HEK293 (cell line): ENCODE measurements around the gene RBFOX2.

Experiments
- KLF1 ChIP-seq: fragments of 450-650 bp; formaldehyde crosslinking; IDR thresholded peaks from 2 replicates; pipeline ENCODE4 v1.5.1; 2016; ENCODE audit warnings: missing biosample characterization, missing genetic modification characterization
- RBAK ChIP-seq: fragments of 450-650 bp; formaldehyde crosslinking; IDR thresholded peaks from 2 replicates; pipeline ENCODE4 v1.5.1; 2016; ENCODE audit warnings: missing biosample characterization, missing genetic modification characterization
- TCF7L2 ChIP-seq: IDR thresholded peaks from 2 replicates; pipeline ENCODE4 v1.6.1; 2011; ENCODE audit warnings: low read depth, mild to moderate bottlenecking, inconsistent platforms, low read length, moderate library complexity, borderline replicate concordance
- ZBTB20 ChIP-seq: fragments of 450-650 bp; formaldehyde crosslinking; IDR thresholded peaks from 2 replicates; pipeline ENCODE4 v1.5.1; 2016; ENCODE audit warnings: missing biosample characterization, missing genetic modification characterization
- TF ChIP-seq, protein P1 (sequence below): fragments of 450-650 bp; formaldehyde crosslinking; IDR thresholded peaks from 2 replicates; pipeline ENCODE4 v1.5.1; 2016; ENCODE audit warnings: missing biosample characterization, missing genetic modification characterization
- TF ChIP-seq, protein P2 (sequence below): fragments of 450-650 bp; formaldehyde crosslinking; IDR thresholded peaks from 2 replicates; pipeline ENCODE4 v1.5.1; 2017; ENCODE audit warnings: missing biosample characterization, missing genetic modification characterization

- TF ChIP-seq TCF7L2 (no peak), KLF1 (tag by site-specific recombination) (no peak), RBAK (tag by site-specific recombination) (no peak), ZBTB20 (tag by site-specific recombination) (no peak)
- TF ChIP-seq, protein P1, sequence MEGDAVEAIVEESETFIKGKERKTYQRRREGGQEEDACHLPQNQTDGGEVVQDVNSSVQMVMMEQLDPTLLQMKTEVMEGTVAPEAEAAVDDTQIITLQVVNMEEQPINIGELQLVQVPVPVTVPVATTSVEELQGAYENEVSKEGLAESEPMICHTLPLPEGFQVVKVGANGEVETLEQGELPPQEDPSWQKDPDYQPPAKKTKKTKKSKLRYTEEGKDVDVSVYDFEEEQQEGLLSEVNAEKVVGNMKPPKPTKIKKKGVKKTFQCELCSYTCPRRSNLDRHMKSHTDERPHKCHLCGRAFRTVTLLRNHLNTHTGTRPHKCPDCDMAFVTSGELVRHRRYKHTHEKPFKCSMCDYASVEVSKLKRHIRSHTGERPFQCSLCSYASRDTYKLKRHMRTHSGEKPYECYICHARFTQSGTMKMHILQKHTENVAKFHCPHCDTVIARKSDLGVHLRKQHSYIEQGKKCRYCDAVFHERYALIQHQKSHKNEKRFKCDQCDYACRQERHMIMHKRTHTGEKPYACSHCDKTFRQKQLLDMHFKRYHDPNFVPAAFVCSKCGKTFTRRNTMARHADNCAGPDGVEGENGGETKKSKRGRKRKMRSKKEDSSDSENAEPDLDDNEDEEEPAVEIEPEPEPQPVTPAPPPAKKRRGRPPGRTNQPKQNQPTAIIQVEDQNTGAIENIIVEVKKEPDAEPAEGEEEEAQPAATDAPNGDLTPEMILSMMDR (tag by site-specific recombination) = no peak
- TF ChIP-seq, protein P2, sequence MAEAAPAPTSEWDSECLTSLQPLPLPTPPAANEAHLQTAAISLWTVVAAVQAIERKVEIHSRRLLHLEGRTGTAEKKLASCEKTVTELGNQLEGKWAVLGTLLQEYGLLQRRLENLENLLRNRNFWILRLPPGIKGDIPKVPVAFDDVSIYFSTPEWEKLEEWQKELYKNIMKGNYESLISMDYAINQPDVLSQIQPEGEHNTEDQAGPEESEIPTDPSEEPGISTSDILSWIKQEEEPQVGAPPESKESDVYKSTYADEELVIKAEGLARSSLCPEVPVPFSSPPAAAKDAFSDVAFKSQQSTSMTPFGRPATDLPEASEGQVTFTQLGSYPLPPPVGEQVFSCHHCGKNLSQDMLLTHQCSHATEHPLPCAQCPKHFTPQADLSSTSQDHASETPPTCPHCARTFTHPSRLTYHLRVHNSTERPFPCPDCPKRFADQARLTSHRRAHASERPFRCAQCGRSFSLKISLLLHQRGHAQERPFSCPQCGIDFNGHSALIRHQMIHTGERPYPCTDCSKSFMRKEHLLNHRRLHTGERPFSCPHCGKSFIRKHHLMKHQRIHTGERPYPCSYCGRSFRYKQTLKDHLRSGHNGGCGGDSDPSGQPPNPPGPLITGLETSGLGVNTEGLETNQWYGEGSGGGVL (tag by site-specific recombination) = no peak
These were observed 299.3 kb downstream of the RBFOX2 start for GRCh38 chr22:35729309-35729698.
